GM21367 (cell line): ENCODE results near the gene SGTA.
"Not testable (repeated sequence)": the region's sequence is repeated elsewhere in the genome, so short reads cannot be mapped to it uniquely, and the experiment has no call there.

ENCODE experiments used
- ATAC-seq: cut with Tn5 transposase; IDR thresholded peaks from one replicate; pipeline ENCODE4 v1.9.1; 2021; ENCODE audit not compliant: unreplicated experiment

SGTA gene

GRCh38 chr19:2716275-2716650 lies 66.8 kb downstream of the SGTA start:
- no peak for ATAC-seq

GRCh38 chr19:2715470-2716274 lies 67.4 kb downstream of the SGTA start:
- no peak for ATAC-seq

GRCh38 chr19:2714531-2715269 lies 68.4 kb downstream of the SGTA start:
- no peak for ATAC-seq

GRCh38 chr19:2714102-2714501 lies 69.0 kb downstream of the SGTA start:
- not testable (repeated sequence) for ATAC-seq

- not testable (repeated sequence) for ATAC-seq
Measured at GRCh38 chr19:2713170-2713569, 69.9 kb downstream of the SGTA start.

GRCh38 chr19:2711875-2712205 lies 71.2 kb downstream of the SGTA start:
- ATAC-seq, result no peak

- ATAC-seq, result no peak
Measured at GRCh38 chr19:2711172-2711874, 71.8 kb downstream of the SGTA start.

GRCh38 chr19:2706251-2706650 lies 76.8 kb downstream of the SGTA start:
- no peak for ATAC-seq
